Mucosa of gallbladder (tissue), 1 donor: ENCODE data around the gene ADCY6. TPM values are rescaled to one million over a fixed set of nuclear protein-coding genes. Genes with fewer than 3 reads are reported as not detected.

Experiments used
- DNase-seq: peaks from one replicate; pipeline ENCODE4 v3.0.0-alpha.2; 2020; ENCODE audit warnings: low spot score
- total RNA-seq: library from RNA; stranded (reverse); gene quantifications from one replicate; pipeline ENCODE4 v1.2.1, GENCODE V29; 2021
- donor health status: DM: no; HTN: no; CAD: no.

The ADCY6 gene
- total RNA-seq, result 69.9 TPM

GRCh38 chr12:48788854-48789775, at the start of gene ADCY6:
TSS of gene ADCY6 (minus strand) at chr12:48789089. CDS start at chr12:48783434, 5,655 bp downstream.
- DNase-seq, result peak; percentile 73

DNA sequence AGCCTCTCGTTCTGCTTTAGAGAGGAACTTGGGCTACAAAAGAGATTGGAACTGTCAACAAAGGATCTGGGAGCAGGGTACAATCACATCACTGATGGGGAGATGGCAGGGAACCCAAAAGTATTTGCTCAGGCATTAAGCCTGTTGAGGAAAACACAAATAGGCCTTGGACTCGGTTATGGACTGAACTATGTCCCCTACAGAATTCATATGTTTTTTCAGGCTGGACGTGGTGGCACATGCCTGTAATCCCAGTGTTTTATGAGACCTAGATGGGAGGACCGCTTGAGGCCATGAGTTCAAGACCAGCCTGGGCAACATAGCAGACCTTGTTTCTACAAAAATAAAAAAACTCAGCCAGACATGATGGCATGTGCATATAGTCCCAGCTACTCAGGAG, 49.2 kb upstream of the ADCY6 start:
- DNase-seq, result no peak

GRCh38 chr12:48832321-48833060, 43.6 kb upstream of the ADCY6 start:
- no peak for DNase-seq

DNA sequence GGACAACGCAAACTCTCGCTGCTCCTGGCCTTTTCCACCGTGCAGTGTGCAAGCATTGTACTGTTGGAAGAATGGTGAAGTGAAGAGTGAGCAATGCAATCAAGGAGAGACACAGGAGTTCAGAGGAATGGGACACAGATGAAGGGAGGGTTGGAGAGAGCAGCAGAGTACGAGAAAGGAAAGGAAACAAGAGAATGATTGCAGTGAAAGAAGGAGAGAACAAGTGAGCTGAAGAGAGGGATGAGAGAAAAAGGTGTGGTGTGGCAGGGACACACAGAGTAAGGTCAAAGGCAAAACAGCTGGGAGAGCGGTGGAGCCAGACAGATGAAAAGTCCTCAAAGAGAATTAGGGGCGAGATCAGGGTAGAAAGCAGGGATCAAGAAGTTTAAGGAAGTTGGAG, 42.4 kb upstream of the ADCY6 start:
- DNase-seq, result no peak

GRCh38 chr12:48828841-48829575, 40.1 kb upstream of the ADCY6 start:
- DNase-seq, result no peak

DNA sequence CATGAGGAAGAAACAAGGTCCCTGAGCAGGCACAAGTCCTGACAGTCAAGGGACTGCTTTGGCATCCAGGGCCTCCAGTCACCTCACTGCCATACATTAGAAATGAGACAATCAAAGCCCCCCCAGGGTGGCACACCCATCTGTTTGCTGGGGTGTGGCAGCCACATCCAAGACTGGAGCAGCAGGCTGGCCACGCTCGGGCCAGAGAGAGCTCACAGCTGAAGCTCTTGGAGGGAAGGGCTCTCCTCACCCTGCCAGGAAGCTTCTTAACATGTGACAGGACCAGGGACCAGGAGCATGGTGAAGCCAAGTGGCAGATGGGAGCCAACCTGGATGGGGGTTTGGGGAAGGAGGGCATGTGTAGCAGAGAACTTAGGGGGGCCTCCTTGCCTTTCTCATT, 39.4 kb upstream of the ADCY6 start:
- DNase-seq, result no peak

DNA sequence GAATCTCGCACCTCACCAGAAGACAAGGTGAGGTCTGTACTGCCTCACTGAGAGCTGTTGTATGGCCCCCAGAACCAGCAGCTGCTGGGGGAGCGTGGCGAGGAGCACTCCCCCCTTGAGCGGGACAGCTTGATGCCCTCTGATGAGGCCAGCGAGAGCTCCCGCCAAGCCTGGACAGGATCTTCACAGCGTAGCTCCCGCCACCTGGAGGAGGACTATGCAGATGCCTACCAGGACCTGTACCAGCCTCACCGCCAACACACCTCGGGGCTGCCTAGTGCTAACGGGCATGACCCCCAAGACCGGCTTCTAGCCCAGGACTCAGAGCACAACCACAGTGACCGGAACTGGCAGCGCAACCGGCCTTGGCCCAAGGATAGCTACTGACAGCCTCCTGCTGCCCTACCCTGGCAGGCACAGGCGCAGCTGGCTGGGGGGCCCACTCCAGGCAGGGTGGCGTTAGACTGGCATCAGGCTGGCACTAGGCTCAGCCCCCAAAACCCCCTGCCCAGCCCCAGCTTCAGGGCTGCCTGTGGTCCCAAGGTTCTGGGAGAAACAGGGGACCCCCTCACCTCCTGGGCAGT, 38.7 kb upstream of the ADCY6 start:
- DNase-seq, result no peak

DNA sequence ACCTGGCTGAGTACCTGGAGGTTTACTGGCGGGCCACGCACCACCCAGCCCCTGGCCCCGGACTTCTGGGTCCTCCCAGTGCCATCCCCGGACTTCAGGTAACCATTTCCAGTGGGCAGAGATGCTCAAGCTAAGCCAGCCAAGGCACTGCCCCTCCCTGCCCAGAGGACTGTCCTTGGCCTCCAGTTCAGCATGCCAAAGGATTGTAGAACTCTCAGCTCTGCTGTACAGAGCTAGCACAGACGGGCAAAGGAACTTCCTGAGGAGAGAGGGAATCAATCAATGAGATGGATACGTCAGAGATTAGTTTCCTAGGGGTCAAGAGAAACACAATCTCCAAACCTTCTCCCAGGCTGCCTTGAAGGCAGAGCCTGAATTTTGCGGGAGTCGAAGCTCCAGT, 38.1 kb upstream of the ADCY6 start:
- DNase-seq, result no peak

GRCh38 chr12:48826209-48826855, 37.4 kb upstream of the ADCY6 start:
- no peak for DNase-seq

DNA sequence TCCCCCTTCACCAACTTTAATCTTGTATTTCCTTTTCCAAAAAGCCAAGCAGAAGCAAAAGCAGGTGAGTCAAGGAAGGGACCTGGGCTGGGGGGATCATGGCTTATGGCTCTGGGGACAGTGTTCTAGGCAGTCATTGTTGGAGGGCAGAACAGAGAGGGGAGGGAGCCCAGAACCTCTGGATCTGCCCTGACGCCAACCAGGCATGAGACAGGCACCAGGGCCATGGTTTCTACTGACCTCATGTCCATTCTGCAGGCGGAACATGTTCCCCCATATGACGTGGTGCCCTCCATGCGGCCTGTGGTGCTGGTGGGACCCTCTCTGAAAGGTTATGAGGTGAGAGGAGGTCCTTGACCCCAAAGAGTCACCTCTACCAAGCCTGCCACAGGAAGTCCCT, 36.0 kb upstream of the ADCY6 start:
- no peak for DNase-seq

DNA sequence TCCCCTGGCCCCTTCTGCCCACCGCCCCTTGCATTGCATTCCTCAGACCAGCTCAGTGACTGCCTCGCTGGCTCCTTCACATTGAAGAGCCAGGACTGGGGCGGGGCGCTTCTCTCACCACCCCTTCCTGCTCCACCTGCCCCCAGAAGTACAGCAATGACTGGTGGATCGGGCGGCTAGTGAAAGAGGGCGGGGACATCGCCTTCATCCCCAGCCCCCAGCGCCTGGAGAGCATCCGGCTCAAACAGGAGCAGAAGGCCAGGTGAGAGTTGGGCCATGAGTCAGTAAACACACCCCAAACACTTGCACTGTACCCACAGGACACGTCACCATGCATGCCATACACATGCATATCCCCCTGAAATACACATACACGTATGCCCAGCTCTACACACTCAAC, 35.2 kb upstream of the ADCY6 start:
- DNase-seq, result no peak

- no peak for DNase-seq
Measured at GRCh38 chr12:48823281-48823680, 34.4 kb upstream of the ADCY6 start.

- DNase-seq, result no peak
Measured at GRCh38 chr12:48822711-48823110, 33.8 kb upstream of the ADCY6 start.

GRCh38 chr12:48822139-48822538, 33.2 kb upstream of the ADCY6 start:
- DNase-seq, result no peak

DNA sequence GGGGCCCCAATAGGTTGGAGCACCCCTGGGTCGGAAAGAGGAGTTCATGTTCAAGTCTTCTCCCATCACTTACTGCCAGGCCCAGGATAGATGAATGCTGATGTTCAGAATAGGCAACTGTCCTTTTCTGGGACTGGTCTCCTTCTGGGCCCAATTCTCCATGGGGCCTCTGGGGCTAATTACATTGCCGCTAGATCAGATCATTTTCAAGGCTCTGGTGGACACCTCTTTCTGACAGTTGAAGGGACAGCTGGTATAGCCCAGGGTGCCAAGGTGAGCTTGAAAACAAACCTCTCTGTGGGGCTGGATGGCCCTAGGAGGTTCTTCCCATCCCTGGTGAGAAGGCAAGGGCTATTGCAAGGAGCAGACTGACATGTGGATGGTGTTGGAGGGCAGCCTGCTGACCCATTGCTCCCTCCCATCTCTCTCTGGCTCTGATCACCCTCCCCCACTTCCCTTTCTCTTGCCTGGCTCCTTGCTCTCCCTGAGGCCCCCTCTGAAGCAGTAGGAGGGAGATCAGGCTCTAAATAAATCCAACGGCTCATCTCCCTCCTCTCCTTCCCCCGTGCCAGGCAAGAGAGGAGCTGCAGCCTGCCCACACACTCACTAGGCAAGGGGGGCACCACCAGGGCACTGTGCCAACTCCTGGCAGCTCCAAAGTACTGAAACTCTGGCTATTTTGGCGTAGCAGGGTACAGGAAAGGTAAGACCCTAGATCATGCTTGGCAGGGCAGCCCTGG, 31.3 kb upstream of the ADCY6 start:
- no peak for DNase-seq

- peak; percentile 30 for DNase-seq
Measured at GRCh38 chr12:48818831-48819590, 30.1 kb upstream of the ADCY6 start.

- peak; percentile 69 for DNase-seq
Measured at GRCh38 chr12:48817873-48818830, 29.3 kb upstream of the ADCY6 start, which contains the start of gene CACNB3. TSS of gene CACNB3 (plus strand) at chr12:48818496. CDS start at chr12:48818930, 434 bp downstream.

DNA sequence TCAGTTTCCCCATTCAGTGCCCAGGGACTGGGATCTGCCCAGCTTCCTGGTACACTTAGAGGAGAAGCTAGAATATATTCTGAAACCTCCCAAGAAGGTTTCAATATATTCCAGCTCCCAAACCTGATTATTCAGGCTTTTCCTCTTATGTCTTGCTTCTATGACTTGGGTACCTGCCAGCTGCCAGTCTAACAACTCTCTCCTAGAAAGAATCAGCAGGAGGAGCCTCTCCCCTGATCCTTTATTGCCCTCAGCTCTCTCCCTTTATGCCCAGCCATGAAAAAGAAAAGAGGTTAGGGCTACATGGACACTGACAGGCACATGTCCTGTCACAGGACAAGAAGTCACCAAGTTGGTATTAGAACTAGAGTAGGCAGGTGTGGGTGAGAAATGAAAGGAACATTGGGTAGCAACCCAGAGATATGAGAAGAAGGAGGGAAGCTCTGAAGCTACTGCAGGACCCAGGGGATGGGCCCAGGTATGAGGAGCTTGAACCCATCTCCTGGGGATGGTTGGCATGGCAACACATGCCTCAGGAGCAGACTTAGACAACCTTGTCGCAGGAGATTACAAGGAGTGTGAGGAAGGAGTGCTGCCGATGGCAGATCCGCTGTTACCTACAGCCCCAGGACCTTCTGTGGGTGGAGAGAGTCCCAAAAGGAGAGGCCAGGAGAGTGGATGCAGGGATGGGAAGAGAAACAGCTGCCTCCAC, 27.4 kb upstream of the ADCY6 start:
- DNase-seq, result no peak
